GM04503 (cell line): Measurements from ENCODE around the gene KDF1.
"Not testable (repeated sequence)": the region's sequence is repeated elsewhere in the genome, so short reads cannot be mapped to it uniquely, and the experiment has no call there.

Source experiments
- DNase-seq: peaks from one replicate; pipeline ENCODE4 v3.0.0-alpha.2; 2012; ENCODE audit warnings: low read depth

Gene KDF1

DNA sequence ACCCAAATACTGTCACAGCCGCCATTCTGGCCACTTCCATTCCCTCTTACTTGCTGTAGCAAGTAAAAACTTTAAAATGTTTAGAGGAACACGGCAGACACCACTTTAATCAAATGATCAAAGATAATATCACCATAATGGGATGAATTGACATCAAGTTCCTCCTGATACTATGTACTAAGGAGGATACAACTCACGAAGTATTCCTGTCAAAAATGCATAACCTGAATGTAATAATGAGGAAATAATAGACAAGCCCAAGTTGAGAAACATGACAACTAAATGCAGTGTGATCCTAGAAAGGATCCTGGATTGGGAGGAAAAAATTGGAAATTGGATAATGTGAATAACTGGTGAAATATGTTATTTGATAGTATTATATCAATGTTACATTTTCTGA lies 3.9 kb downstream of the KDF1 start:
- DNase-seq: no peak

DNA sequence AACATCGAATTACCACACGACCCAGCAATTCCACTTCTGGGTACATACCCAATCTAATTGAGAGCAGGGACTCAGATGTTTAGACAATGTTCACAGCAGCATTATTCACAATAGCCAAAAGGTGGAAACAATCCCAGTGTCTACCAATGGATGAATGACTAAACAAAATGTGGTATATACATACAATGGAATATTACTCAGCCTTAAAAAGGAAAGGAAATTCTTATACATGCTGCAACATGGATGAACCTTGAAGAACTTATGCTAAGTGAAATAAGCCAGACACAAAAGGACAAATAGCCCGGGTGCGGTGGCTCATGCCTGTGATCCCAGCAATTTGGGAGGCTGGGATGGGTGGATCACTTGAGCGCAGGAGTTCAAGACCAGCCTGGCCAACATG lies 6.9 kb downstream of the KDF1 start:
- no peak for DNase-seq

- DNase-seq: no peak
Observed at GRCh38 chr1:26951821-26952497, 8.3 kb downstream of the KDF1 start.

- DNase-seq: no peak
Observed at GRCh38 chr1:26951216-26951615, 9.1 kb downstream of the KDF1 start.

GRCh38 chr1:26950602-26951001 lies 9.7 kb downstream of the KDF1 start:
- no peak for DNase-seq

GRCh38 chr1:26949926-26950319 lies 10.3 kb downstream of the KDF1 start:
- DNase-seq: no peak

DNA sequence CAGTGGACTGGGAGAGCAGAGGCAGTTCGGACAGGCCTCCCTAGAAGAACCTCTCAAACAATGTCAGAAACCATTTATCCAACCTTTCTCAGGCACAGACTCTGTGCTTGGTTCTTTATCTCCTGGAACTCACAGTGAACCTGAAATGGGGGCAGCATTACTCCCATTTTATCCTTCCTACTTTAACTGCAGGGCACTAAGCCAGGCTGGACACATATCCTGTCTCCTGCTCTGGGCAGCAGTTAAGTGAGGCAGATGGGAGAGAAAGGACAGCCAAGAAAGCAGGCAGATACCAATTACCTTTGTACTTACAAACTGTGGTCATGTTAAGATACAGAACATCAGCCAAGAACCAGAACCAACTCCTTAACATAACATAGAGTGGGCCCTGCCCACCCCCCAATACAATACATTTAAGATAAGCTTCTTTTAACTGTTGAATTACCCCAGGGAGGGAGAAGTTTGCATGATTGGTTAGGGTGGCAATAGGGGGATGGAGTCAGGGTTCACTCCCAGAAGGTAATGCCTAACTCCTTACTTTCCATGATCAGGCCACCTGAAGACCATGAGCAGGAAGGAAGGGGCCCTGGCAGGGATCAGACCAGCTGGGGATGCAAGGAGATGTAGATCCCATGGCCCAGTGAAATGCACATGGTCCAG lies 10.9 kb downstream of the KDF1 start:
- no peak for DNase-seq

GRCh38 chr1:26948725-26949057 lies 11.6 kb downstream of the KDF1 start:
- DNase-seq: not testable (repeated sequence)

DNA sequence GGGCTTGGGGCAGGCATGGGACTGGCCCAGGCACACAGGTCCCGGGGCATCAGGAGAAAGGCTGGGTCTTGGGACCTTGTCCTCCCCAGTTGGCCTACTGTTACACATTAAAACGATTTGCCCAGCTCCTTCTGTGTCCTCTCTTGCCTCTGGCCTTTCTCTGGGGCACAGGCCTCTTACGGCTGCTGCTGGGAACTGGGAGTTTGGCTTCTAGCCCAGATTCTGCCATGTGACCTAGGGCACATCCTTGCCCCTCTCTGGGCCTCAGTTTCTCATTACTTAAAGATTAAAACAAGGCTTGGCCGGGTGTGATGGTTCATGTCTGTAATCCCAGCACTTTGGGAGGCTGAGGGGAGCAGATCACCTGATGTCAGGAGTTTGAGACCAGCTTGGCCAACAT lies 14.0 kb downstream of the KDF1 start:
- no peak for DNase-seq

GRCh38 chr1:26945728-26946127 lies 14.5 kb downstream of the KDF1 start:
- no peak for DNase-seq

DNA sequence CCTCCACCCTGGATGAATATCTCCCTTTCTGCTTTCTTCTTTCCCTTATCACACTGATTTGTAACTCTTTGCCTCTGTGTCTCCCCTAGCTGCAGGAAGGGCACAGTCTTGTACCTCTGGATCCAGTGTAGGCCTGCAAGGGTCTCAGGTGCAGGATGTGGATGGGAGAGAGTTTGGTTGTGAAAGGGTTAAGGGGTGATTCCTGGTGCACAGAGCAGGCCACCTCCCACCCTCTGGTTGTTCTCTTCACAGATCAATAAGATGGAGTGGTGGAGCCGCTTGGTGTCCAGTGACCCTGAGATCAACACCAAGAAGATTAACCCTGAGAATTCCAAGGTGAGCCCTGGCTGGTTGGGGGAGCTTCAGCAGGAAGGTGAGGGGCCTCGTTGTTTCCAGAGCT lies 15.1 kb downstream of the KDF1 start:
- DNase-seq: no peak

- DNase-seq: no peak
Observed at GRCh38 chr1:26942656-26943055, 17.6 kb downstream of the KDF1 start.

DNA sequence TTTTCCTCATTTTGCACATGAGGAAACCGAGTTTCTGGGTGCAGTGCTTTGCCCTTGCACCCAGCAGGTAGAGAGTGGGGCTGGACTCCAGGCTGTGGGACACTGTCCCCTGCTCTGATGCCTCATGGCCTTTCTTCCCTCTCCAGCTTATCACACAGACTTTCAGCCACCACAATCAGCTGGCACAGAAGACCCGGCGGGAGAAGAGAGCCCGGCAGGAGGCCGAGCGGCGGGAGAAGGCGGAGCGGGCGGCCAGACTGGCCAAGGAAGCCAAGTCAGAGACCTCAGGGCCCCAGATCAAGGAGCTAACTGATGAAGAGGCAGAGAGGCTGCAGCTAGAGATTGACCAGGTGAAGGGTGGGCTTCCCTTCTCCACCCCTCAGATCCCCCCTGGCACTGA lies 19.0 kb downstream of the KDF1 start:
- DNase-seq: no peak

GRCh38 chr1:26938659-26939025 lies 21.6 kb downstream of the KDF1 start:
- no peak for DNase-seq

DNA sequence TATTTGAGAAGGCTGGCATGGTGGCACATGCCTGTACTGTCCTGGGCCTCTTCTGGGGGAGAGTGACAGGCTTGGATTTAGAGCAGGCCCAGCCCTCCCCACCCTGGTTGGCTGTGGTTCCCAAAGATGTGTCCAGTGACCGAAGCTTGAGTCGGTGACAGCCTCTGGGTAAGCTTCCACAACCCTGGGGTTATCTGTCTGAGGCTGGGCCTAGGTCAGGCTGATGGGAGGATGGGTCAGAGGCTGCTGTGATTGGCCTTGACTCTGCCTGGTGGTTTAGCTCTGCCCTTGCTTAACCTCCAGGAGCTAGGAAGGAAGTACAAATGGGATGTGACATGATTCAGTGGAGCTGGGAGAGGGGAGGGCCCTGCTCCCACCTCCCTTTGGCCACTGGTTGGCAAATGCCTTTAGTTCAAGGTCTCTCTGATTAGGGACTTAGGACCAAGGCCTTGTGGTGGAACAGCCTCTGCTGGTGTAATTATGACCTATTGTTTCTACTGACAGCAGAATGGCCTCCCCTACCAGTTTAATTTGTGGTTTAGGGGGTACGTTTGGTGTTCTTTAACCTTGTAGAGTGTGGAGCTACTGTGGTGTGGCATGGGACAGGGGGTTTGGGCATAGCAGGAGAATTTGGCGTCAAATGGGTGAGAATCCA lies 22.1 kb downstream of the KDF1 start:
- DNase-seq: no peak

DNA sequence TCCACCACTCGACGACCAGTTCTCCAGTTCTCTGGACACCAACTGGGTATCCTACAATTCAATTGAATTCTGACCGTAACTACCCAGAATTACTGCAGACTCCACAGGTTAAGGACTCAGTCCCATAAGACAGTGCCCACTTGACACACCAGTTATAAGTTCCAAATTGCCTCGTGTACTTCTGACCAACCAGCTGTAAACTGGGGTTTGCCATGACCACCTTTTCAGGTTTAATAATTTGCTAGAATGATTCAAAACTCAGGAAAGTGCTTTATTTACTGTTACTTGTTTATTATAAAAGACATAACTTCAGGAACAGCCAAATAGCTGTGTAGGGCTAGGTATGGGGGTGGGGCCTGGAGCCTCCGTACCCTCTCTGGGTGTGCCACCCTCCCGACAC lies 23.4 kb downstream of the KDF1 start:
- no peak for DNase-seq

GRCh38 chr1:26932531-26932930 lies 27.7 kb downstream of the KDF1 start:
- DNase-seq: no peak

DNA sequence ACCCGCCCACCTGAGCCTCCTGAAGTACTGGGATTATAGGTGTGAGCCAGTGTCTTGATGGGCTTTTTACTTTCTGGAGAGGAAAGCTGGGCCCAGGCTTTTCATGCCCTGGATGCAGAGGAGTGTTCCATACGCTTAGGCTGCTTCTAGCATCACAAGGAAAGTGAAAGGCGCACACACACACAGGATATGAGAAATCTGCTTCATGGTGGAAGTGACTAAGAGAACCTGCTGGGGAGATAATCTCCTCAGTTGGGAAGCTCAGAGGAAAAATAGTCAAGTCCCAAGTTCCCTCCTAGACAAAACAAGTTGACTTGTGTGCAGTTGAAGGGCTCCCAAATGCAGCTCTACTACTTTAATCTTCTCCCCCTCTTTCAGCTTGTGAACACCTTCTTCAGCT lies 36.6 kb downstream of the KDF1 start:
- DNase-seq: no peak

GRCh38 chr1:26922901-26923300 lies 37.4 kb downstream of the KDF1 start:
- DNase-seq: no peak

GRCh38 chr1:26922431-26922729 lies 37.9 kb downstream of the KDF1 start:
- no peak for DNase-seq

DNA sequence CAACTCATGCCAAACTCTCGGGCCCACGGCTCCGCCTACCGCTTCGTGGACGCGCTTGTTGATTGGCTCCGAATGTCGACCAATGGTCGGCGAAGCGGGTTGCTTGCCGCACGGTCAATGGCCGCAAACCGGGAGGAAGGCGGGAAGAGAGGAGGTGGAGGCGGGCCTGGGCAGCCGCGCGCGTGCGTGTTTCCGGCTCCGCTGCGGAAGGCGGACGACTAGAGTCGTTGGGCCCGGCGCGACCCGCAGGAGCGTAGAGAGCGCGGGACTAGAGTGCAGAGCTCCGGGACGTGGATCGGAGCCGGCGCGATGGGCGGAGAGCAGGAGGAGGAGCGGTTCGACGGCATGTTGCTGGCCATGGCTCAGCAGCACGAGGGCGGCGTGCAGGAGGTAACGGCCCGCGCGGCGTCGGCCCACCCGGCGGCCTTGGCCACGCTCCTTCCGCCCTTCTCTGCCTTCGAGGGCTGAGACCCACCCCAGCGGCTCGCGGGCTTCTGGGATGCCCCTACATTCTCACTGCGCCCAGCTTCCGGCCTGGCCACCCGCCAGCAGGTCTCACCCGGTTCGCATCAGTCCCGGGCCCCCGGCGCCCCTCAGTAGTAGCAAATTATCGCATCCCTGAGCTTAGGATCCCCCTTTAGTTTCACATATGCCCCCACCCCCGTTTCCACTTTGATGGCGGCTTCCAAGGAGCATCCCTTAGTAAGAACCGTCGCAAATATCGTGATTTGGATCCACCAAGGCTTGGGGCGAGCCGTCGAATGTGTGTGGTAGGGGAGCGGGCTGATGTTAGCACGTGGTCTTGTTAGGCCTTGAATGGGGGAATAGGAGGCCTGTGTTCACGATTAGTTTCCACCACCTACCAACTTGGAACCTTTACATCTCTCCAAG lies 38.5 kb downstream of the KDF1 start, which contains the start of gene NUDC:
TSS of gene NUDC (plus strand) at position 204 of the 891 bp plus-strand sequence. CDS start at position 310, 106 bp downstream.
- DNase-seq: peak; percentile 83

DNA sequence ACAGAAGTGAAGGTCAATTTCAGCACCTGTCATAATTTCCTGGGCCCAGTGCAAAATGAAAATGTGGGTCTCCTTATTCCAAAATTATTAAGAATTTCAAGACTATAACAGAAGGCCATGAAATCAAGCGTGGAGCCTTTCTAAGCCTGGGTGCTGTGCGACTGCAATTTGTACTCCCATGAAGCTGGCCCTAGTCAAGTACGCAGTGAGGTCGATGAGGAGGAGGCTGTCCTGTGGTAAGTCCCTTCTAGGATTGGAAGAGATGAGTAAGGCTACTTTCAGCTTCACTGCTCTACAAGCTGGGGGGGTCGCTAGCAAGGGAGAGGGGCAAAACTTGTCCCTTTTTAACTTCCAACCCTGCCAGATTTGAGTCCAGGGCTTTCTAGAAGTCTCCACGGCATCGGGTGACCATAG lies 39.1 kb downstream of the KDF1 start:
- no peak for DNase-seq
